ENCODE results near the gene RHBDL1. TPM values are rescaled to one million over a fixed set of nuclear protein-coding genes. Genes with fewer than 3 reads are reported as not detected.
"Not testable (repeated sequence)": the region's sequence is repeated elsewhere in the genome, so short reads cannot be mapped to it uniquely, and the experiment has no call there.

Gene RHBDL1
- polyA plus RNA-seq, 3 donors: 0.84 to 2.5 (median 2.3) TPM

DNA sequence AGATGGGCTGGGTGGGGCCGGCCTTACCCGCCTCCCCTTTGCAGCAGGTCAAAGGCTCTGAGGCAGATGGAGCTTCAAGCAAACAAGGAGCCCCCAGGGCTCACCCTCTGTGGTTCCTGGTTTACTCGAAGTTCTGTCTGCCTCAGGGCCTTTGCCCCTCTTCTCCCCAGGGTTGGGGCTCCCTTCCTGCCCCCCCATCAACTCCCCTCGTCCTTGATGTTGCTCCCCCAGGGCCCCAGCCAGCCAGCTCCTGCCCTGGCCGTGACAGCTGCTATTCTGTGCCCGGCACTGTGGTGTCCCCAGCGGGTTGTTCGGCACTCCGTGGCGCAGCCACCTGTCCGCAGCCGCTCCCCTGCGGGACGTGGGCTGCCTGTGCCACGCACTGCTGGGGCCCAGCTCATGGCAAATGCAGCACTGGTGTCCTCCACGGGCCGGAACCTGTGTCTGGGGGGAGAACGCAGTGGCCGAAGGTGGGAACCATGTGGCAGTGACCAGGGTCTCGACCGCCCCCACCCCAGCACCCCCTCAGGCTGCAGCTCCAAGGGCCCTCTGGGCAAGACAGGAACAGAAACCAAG, 35.1 kb downstream of the RHBDL1 start:
- DNase-seq (ENCODE audit: extremely low read depth in 1 of 11, low read depth in 9 of 11, low spot score in 4 of 11): no peak

DNA sequence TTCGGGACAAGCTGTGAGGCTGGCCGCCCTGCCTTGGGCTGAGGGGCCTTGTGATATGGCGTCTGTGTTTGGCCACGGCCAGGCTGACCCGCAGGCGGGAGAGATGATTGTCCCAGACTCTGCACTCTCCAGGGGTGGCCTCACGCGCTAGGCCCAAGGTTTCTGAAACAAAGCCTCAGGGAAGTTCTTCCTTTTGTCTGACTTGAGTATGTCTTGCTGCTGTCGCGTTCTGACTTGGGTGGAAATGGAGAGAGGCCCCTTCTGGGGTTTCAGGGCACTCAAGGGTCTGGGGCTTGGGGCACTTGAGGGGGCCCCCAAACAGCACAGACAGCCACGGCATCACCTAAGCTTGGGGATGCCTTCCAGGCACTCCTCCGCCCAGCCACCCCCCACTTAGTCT, 35.6 kb downstream of the RHBDL1 start:
- no peak for DNase-seq (ENCODE audit: extremely low read depth in 1 of 11, low read depth in 9 of 11, low spot score in 4 of 11)

DNA sequence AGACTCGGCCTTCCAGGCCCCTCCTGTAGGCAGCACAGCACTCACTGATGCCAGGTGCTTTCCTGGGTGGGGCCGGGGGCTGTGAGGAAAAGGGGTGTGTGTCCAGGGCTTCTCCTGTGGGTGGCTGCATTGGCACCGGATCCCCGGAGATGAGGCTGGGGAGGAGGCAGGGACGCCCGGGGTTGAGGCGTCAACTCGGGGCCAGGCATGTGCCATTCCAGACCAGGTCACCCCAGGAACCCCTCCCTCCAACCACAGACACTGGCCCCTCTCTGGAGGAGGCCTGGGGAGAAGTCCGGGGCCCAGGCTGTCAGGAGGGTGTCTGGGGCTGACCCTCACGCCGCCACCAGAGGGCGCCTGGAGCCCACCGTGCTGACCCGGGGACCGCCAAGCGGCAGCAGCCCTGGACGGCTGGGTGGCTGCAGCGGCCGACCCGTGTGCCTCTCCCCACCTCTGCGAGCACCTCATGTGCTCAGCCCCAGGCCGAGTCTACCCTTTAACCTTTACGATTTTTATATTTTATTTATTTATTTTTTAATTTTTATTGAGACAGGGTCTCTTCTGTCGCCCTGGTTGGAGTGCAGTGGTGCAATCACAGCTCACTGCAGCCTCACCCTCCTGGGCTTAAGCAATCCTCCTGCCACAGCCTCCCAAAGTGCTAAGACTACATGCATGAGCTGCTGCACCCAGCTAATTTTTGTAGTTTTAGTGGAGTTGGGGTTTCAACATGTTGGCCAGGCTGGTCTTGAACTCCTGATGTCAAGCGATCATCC, 36.3 kb downstream of the RHBDL1 start:
- DNase-seq (ENCODE audit: extremely low read depth in 1 of 11, low read depth in 9 of 11, low spot score in 4 of 11): peak in 1 of 11 donors; percentile 64

DNA sequence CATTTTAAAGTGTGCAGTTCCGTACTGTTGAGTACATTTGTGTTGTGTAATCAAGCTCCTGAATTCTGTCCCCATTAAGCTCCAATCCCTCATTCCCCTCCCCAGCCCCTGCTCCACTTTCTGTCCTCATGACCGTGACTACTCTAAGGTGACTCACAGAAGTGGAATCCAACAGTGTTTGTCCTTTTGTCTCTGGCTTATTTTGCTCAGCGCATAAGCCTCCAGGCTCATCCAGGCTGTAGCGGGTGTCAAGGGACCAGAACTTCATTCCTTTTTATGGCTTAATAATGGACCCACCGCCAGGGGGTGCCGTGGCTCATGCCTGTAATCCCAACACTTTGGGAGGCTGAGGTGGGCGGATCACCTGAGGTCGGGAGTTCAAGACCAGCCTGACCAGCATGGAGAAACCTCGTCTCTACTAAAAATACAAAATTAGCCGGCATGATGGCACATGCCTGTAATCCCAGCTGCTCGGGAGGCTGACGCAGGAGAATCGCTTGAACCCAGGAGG, 37.3 kb downstream of the RHBDL1 start:
- not testable (repeated sequence) for DNase-seq (ENCODE audit: extremely low read depth in 1 of 11, low read depth in 9 of 11, low spot score in 4 of 11)

DNA sequence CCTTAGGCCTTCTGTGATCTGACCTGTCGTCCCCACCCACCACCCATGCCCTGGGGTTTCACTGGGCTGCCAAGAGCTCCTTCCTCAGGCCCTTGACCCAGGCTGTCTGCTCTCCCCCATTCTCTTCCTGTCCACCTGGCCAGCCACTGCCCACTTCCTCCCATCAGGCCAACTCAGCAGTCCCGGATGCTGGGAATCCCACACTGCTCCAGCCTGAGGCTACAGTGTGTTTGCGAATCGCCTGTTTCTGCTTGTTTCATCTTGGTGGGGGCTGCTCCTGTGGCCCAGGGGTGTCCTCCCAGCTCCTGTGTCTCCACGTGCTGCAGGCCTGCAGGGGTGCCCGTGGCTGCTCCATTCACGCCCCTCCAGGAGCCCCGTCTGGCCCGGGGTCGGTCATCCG, 38.6 kb downstream of the RHBDL1 start:
- DNase-seq (ENCODE audit: extremely low read depth in 1 of 11, low read depth in 9 of 11, low spot score in 4 of 11): no peak

DNA sequence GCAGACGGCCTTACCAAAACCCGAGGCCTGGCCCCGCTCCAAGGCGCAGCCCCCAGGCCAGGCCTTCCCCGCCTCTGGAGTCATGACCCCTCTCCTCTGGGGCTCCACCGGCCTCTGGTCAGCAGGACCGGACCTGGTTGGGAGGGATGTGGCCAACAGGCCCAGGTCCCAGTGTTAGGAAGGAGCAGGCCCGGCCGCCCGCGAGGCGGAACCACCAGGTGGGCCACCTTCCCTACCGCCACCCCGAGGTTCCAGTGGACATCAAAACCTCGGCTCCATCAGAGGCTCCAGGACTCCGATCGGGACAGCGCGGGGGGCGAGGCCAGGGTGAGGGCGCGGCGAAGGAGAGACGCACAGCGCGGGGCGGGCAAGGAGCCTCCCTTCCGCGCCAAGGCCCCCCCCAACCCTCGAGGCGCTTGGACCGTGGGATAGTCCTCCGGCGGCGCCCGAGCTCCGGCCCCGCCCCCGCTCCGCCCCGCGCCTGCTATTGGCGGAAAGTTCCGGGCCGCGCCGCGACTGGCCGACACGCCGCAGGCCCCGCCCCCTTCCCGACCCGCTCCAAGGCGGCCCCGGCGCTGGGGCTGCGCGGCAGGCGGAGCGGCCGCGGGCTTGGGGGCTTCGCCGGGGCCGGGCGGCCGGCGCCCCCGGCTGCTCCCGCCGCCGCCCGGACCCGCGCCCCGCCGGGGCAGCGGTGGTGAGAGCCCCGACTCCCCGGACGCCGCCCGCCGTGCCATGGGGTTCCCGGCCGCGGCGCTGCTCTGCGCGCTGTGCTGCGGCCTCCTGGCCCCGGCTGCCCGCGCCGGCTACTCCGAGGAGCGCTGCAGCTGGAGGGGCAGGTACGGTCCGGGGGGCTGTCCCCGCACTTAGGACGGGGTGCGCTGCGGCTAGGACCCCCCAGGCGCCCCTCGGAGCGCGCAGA, 39.3 kb downstream of the RHBDL1 start, which contains the start of gene METRN:
Gene METRN, plus strand, starts transcription at position 561 of the 919 bp plus-strand sequence. Its CDS starts 172 bp downstream, at position 733.
- peak in 9 of 11 donors; percentile 60 to 88 (median 82) for DNase-seq (ENCODE audit: extremely low read depth in 1 of 11, low read depth in 9 of 11, low spot score in 4 of 11)

DNA sequence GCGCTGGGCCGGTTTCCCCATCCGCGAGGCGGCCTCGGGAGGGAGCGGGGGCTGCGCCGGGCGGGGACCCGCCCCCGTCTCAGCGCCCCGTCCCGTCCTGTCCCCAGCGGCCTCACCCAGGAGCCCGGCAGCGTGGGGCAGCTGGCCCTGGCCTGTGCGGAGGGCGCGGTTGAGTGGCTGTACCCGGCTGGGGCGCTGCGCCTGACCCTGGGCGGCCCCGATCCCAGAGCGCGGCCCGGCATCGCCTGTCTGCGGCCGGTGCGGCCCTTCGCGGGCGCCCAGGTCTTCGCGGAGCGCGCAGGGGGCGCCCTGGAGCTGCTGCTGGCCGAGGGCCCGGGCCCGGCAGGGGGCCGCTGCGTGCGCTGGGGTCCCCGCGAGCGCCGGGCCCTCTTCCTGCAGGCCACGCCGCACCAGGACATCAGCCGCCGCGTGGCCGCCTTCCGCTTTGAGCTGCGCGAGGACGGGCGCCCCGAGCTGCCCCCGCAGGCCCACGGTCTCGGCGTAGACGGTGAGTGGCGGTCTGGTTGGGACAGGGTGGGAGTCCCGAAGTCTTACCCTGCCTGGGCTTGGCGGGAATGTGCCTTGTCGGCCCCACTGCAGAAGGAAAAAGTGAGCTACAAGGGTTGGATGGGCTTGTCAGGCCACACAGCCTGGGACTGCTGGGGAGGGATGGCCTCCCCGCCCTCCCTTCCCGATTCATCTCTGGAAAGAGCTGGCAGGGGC, 40.2 kb downstream of the RHBDL1 start:
- no peak for DNase-seq (ENCODE audit: extremely low read depth in 1 of 11, low read depth in 9 of 11, low spot score in 4 of 11)

DNA sequence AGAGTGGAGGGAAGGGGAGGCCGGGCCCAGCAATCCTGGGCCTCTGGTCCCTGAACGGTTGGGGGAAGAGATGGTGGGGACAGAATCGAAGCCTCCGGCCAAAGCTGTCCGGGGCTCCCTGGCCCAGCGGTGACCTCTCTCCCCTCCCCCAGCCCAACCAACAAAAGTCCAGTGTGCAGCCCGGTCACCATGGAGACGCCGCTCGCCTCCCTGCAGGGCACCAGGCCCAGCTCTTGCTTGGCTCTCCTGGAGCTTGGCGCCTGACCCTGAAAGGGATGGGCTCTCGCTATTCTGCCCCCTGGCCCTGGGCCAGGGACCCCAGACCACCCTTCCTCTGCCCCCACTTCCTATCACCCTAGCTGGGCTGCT, 40.7 kb downstream of the RHBDL1 start:
- no peak for DNase-seq (ENCODE audit: extremely low read depth in 1 of 11, low read depth in 9 of 11, low spot score in 4 of 11)

DNA sequence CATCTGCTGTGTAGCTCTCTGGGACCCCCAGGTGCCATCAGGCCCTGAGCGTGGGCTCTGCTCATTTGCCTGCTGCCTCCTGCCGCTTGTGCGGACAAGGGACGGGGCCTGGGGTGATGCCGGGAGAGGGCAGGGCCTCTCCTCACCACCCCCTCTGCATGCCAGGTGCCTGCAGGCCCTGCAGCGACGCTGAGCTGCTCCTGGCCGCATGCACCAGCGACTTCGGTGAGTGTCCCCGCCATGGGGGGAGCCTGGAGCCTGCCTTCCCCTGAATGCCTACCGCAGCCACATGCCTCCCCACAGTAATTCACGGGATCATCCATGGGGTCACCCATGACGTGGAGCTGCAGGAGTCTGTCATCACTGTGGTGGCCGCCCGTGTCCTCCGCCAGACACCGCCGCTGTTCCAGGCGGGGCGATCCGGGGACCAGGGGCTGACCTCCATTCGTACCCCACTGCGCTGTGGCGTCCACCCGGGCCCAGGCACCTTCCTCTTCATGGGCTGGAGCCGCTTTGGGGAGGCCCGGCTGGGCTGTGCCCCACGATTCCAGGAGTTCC, 41.4 kb downstream of the RHBDL1 start:
- no peak for DNase-seq (ENCODE audit: extremely low read depth in 1 of 11, low read depth in 9 of 11, low spot score in 4 of 11)

DNA sequence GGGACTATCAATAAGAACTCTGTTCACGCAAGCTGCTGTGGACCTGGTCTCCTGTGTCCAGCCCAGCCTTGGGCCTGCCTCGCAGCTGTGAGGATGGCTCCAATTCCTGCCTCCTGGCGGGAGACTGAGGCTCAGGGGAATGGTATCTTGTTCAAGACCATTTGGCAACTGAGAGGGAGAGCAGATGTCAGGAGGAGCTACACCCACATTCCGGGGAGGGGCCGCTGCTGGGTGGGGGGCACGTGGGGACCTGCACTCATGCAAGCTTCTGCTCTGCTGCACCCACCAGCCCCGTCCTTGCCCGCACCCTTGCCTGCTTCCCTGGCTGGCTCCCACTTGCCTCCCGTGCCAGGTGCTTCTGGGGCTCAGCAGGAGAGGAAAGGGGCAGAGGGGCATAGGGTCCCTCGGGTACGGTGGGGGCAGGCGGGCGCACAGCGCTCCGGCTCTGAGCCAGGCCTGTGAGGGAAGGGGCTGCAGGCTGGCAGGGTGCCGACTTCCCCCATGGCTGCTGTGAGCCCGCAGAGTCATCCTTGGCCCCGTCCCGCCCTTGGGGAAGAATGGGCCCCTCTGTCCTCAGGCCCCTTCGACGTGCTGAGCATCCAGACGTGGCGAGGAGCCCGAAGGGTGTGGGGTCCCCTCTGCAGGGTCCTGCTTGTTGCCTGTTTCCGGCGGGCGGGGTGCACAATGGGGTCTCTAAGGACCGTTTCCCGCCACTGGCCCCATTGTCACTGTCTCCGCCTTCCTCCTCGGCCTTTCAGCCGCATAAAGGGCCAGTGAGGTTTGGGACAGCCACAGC, 42.2 kb downstream of the RHBDL1 start:
- DNase-seq (ENCODE audit: extremely low read depth in 1 of 11, low read depth in 9 of 11, low spot score in 4 of 11): no peak

DNA sequence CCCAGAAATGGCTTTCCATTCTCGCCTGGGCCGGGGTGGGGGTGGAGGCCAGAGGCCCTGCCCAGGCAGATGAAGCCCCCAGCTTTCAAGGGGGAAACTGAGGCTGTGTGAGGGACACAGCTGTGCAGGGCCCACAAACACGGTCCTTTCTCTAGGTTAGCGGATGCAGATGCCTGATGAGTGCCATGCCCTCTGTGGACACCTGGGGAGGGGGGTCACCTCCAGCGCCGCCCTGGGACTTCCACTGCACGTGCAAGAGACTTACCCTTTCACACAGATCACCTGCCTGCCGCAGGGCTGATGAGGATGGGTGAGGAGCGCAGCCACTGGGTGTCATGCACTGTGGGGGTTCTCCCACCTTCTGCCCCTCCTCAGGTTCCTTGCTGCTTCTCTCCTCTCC, 42.9 kb downstream of the RHBDL1 start:
- DNase-seq (ENCODE audit: extremely low read depth in 1 of 11, low read depth in 9 of 11, low spot score in 4 of 11): no peak

DNA sequence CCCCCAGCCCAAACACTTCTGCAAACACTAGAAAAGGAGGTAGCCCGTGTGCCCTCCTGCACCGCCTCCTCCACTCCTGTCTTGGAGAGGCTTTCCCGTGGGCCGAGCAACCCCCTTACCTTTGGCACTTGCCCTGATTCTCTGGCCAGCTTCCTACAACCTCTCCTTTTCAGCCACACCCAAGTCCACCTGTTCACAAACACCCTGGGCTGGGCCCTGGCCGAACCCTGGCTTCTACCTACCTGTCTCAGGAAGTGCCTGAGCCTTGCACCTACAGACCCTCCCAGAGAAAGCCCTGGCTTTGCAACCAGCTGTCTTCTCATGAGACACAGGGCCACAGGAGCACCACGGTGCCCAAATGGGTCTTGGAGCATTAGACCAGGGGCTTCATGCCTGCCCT, 43.5 kb downstream of the RHBDL1 start:
- no peak for DNase-seq (ENCODE audit: extremely low read depth in 1 of 11, low read depth in 9 of 11, low spot score in 4 of 11)

DNA sequence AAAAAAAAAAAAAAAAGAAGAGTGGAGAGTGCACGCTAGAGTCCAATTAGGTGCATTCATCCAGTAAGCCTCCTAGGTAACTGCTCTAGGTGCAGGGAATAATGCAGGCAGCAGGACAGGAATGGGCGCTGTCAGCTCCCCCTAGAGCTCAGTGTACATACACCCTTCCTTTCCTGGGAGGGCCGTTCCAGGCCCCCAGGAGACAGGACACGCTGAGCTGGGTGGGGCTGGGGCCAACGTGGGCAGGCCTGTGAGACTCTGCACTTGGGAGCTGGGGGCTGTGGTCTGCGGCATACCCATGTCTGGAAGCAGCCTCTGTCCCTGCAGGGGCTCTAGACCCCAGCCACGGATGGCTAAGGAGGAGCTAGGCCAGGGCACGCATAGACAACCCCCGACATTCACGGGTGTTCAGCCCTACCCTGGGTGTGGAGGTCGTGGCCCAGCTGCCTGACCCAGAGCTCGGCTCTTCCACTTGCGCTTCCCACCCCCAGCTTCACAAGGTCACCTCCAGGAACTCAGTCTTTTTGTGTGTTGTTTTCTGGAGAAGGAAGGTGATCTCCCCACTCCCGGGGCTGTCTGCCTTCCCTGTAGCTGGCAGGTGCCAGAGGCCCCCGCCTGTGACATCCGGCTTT, 44.5 kb downstream of the RHBDL1 start:
- DNase-seq (ENCODE audit: extremely low read depth in 1 of 11, low read depth in 9 of 11, low spot score in 4 of 11): no peak

DNA sequence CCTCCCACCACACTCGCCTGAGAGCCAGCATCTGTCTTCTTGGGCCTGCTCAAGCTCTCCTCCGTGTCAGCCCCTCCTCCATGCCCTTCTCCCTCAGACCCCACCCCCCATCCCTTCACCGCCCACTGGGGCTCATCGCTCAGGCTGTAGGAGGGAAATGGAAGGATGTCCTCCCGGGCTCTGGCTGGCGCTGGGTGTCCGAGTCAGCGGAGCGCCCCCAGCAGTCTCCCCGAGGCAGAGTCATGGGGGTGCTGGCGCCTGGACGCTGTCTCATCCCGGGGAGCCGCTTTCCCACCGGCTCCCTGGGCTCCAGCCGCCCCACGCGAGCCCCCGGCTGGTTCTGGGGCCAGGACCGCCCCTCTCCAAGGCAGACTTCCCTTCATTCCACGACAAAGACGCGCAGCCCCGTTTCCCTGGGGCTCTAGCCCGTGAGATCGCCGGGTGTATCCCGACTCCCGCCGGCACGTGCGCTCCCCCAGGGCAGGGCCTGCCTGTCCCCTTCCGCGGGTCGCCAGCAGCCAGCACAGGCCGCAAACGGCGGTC, 45.0 kb downstream of the RHBDL1 start:
- DNase-seq (ENCODE audit: extremely low read depth in 1 of 11, low read depth in 9 of 11, low spot score in 4 of 11): peak in 3 of 11 donors; percentile 56 to 68 (median 67)

DNA sequence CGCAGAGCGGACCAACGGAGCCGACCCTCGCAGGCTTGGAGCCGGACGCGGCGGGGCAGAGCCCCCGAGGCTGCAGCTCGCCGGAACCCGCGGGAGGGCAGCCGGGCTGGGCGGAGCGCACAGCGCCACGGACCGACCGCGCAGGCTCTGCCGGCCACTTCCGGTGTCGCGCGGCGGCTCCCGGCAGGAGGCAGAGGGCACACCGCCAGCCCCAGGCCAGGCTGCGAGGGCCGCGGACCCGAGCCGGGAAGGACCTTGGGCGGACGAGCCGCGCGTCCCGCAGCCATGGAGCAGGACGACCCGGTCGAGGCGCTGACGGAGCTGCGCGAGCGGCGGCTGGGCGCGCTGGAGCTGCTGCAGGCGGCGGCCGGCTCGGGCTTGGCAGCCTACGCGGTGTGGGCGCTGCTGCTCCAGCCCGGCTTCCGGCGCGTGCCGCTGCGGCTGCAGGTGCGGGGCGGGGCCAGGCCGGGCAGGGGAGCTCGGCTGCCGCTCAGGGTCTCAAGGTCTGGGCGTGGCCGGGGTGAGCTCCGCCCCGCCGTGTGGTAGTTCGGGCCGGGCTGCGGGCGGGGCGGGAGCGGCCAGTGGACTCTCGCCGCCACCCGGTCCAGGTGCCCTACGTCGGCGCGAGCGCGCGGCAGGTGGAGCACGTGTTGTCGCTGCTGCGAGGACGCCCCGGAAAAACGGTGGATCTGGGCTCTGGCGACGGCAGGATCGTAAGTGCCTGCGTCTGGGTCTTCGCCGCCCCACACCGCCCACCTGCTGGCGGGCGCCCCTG, 45.7 kb downstream of the RHBDL1 start, which contains the start of gene ANTKMT:
Gene ANTKMT, plus strand, starts transcription at position 157 of the 775 bp plus-strand sequence. Its CDS starts 129 bp downstream, at position 286.
- peak in 6 of 11 donors; percentile 55 to 82 (median 74) for DNase-seq (ENCODE audit: extremely low read depth in 1 of 11, low read depth in 9 of 11, low spot score in 4 of 11)
